ENCODE results near the gene POU2AF2.

Gene POU2AF2

DNA sequence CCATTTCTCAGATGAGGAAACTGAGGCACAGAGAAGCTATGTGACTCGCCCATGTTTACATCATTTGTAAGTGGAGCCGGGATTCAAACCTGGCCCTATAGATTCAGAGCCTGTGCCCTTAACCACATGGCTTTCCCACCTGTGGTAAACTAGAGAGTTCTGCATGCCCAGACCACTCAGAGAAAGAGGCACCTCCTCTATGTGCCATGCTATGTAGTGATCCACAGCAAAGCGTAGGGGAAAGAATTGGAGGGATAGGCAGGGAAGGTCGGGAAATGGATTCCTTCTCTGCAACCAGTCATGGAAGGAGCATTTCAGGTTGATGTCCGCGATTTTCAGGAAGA lies 15.4 kb upstream of the POU2AF2 start:
- no peak for DNase-seq (ENCODE audit: low read depth)
- H3K4me3 ChIP-seq (ENCODE audit: low read depth, low read length), result no peak overlapping the region
- TF ChIP-seq, protein P1, sequence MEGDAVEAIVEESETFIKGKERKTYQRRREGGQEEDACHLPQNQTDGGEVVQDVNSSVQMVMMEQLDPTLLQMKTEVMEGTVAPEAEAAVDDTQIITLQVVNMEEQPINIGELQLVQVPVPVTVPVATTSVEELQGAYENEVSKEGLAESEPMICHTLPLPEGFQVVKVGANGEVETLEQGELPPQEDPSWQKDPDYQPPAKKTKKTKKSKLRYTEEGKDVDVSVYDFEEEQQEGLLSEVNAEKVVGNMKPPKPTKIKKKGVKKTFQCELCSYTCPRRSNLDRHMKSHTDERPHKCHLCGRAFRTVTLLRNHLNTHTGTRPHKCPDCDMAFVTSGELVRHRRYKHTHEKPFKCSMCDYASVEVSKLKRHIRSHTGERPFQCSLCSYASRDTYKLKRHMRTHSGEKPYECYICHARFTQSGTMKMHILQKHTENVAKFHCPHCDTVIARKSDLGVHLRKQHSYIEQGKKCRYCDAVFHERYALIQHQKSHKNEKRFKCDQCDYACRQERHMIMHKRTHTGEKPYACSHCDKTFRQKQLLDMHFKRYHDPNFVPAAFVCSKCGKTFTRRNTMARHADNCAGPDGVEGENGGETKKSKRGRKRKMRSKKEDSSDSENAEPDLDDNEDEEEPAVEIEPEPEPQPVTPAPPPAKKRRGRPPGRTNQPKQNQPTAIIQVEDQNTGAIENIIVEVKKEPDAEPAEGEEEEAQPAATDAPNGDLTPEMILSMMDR (IDR thresholded peaks at IDR 0.05; ENCODE audit: insufficient read depth, low read depth, low read length, missing control alignments), result no peak

DNA sequence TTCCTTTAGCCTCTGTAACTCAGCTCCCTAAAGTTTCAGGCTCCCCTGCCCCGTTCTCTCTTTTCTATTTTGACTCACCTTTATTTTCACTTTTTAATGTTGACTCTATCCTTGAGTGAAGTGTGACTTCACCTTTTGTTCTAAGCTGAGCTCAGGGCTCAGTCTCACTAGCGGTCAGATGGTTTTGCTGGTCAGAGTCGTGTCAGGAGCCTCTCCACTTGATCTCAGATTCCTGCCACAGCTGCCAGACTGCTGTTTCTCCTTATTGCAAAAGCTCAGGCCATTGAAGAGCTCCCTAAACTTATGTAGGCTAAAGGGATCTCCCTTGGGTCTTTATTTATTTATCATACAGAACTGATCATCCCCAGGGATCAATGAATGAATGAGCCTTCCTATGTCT lies 13.7 kb upstream of the POU2AF2 start:
- H3K4me3 ChIP-seq (ENCODE audit: low read depth, low read length), result no peak overlapping the region
- TF ChIP-seq, protein P1 (IDR thresholded peaks at IDR 0.05; ENCODE audit: insufficient read depth, low read depth, low read length, missing control alignments), result no peak
- peak; percentile 30 for DNase-seq (ENCODE audit: low read depth)

DNA sequence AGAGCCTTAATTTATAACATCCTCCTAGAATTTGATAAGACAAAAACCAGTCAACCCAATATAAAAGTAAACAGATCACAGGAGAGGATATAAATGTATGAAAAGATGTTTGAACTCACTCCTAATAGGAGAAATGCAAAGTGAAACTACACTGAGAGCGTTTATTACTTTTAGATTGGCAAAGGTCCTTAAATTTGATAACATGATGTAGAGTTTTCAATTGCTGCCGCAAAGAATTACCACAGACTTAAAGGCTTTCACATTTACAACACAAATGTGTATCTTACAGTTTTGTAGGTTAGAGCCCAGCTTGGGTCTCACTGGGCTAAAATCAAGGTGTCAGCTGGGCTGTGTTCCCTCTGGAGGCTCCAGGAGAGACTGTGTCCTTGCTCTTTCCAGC lies 9.1 kb upstream of the POU2AF2 start:
- no peak overlapping the region for H3K4me3 ChIP-seq (ENCODE audit: low read depth, low read length)
- no peak for DNase-seq (ENCODE audit: low read depth)
- TF ChIP-seq, protein P1 (IDR thresholded peaks at IDR 0.05; ENCODE audit: insufficient read depth, low read depth, low read length, missing control alignments), result no peak

DNA sequence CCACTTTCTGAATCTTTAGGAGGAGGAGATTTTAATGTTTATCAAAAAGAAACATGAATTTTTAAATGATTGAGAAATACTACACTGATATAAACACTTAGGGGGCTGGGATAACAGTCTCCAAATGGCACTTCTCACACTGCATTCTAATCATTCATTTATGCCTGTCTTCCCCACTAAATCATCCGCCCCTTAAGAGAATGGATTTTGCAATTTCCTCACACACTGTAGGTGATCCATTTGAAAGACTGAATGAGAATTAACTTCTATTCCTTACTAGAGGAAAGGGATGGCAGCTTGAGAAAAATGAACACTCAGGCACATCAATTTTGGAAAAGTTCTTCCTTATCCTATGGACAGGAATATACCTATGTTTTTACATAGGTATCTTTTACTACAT lies 7.6 kb upstream of the POU2AF2 start:
- no peak overlapping the region for H3K4me3 ChIP-seq (ENCODE audit: low read depth, low read length)
- TF ChIP-seq, protein P1 (IDR thresholded peaks at IDR 0.05; ENCODE audit: insufficient read depth, low read depth, low read length, missing control alignments), result no peak
- no peak for DNase-seq (ENCODE audit: low read depth)

DNA sequence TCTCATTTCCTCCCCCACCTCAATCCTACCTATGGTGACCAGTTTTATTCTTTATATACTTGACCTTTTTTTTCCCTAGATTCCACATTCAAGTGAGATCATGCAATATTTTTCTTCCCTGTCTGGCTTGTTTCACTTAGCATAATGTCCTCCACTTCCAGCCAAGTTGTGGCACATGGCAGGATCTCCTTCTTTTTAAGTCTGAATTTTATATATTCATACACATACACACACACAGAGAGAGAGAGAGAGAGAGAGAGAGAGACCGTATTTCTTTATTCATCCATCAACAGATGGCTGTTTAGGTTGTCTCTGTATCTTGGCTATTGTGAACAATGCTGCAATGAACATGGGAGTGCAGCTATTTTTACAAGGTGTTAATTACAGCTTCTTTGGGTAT lies 1.4 kb downstream of the POU2AF2 start:
- no peak for DNase-seq (ENCODE audit: low read depth)
- H3K4me3 ChIP-seq (ENCODE audit: low read depth, low read length), result no peak overlapping the region
- TF ChIP-seq, protein P1 (IDR thresholded peaks at IDR 0.05; ENCODE audit: insufficient read depth, low read depth, low read length, missing control alignments), result no peak

DNA sequence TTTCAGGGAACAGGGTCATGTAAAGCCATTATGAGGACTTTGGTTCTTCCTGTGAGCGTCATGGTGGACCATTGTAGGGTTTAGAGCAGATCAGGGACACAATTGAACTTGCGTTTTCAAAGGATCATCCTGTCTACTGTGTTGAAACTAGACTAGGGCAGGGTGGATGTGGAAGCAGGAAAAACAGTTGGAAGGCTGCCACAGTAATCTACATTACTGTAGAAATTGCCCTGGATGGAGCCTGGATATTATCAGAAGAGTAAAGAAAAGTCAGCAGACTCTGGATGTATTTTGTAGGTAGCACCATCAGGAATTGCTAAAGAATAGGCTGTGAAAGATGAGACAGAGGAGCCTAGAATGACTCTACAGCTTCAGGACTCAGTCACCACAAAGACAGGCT lies 5.4 kb downstream of the POU2AF2 start:
- no peak for DNase-seq (ENCODE audit: low read depth)
- TF ChIP-seq, protein P1 (IDR thresholded peaks at IDR 0.05; ENCODE audit: insufficient read depth, low read depth, low read length, missing control alignments), result no peak
- no peak overlapping the region for H3K4me3 ChIP-seq (ENCODE audit: low read depth, low read length)

DNA sequence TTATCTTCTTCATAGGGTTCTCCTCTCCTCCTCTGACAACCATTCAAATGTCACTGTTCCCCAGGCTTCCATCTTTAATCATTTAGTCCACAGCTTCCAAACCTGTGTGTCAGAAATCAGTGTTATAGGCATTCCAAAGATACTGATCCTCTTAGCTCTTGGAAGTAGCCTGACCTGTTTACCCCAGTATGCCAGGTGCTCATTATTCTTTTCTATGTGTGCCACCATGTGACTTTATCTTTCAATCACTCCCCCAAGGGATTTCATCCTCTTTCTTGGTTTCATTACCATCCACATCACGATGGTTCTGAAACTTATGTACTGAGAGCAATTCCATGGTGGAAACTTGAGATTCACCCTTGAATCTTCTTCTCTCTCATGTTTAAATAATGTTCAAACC lies 7.6 kb downstream of the POU2AF2 start:
- no peak for DNase-seq (ENCODE audit: low read depth)
- no peak overlapping the region for H3K4me3 ChIP-seq (ENCODE audit: low read depth, low read length)
- TF ChIP-seq, protein P1 (IDR thresholded peaks at IDR 0.05; ENCODE audit: insufficient read depth, low read depth, low read length, missing control alignments), result no peak
